ENCODE results near the gene TRPC4. TPM values are rescaled to one million over a fixed set of nuclear protein-coding genes. Genes with fewer than 3 reads are reported as not detected.
"Not testable (repeated sequence)": the region's sequence is repeated elsewhere in the genome, so short reads cannot be mapped to it uniquely, and the experiment has no call there.

TRPC4 gene
- polyA plus RNA-seq, 3 donors from 2014 or later = not detected

DNA sequence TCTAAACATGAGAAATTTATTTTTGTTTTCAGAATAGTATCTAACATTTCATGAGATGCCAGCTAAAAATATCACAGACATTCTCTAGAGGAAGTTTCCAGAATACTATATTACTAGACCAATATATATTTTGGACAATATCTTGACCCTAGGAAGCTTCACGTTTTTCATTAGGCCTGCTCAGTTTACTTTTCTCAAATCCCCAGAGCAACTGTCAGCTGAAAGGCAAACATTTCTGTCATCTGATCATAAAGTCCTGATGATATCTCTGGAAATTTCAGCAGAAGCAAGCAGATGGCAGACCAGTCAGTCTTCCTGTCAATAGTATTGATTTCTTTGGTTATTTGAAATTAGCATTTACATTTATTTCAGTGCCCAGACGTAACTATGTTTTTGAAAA, 275.0 kb downstream of the TRPC4 start:
- H3K27me3 Mint-ChIP-seq (ENCODE audit: low read depth in 3 of 3) = no peaks in the 10 kb centered on the region
- DNase-seq = no peak
- H3K27ac Mint-ChIP-seq = no peak overlapping the region
- no peaks in the 10 kb centered on the region for H3K36me3 Mint-ChIP-seq
- peaks cover 0 to 20% (median 3%) of the 10 kb centered on the region in 6 donors for H3K9me3 Mint-ChIP-seq
- H3K4me3 Mint-ChIP-seq = no peak overlapping the region
- H3K4me1 Mint-ChIP-seq = no peaks in the 10 kb centered on the region

DNA sequence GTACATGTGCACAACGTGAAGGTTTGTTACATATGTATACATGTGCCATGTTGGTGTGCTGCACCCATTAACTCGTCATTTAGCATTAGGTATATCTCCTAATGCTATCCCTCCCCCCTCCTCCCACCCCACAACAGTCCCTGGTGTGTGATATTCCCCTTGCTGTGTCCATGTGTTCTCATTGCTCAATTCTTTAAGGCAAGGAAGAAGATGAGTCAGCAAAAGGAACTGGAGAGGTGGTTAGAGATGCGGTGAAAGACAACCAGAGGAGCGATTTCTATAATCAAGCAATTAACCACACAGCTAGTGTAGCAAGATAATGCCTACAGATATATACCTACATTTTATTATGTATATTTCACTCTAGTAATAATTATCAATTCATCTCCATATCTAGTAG, 280.2 kb downstream of the TRPC4 start:
- not testable (repeated sequence) for H3K27me3 Mint-ChIP-seq (ENCODE audit: low read depth in 3 of 3); H3K4me1 Mint-ChIP-seq; DNase-seq; H3K36me3 Mint-ChIP-seq; H3K4me3 Mint-ChIP-seq; H3K27ac Mint-ChIP-seq
- peaks cover 0 to 15% (median 6%) of the 10 kb centered on the region in 6 donors for H3K9me3 Mint-ChIP-seq

DNA sequence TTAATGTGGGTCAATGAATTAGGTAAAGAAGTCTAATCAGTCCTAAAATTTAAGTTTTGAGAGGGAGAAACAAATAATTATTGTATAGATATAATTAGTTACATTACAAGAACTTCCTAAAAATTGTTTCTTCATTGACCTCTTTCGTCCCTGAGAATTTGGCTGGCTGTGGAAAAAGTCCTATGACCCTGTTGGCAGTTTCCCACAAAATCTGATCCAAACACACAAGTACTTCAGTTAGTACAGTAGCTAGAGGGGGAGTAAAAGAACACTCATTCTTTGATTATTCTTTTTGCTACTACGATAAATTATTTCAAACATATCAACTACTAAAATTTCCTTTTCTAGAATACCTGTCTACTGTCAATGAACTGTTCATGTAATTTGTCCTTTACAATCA, 282.3 kb downstream of the TRPC4 start:
- no peak overlapping the region for H3K4me3 Mint-ChIP-seq
- H3K4me1 Mint-ChIP-seq = no peaks in the 10 kb centered on the region
- no peak overlapping the region for H3K27ac Mint-ChIP-seq
- H3K36me3 Mint-ChIP-seq = no peaks in the 10 kb centered on the region
- DNase-seq = no peak
- no peaks in the 10 kb centered on the region for H3K27me3 Mint-ChIP-seq (ENCODE audit: low read depth in 3 of 3)
- peaks cover 0 to 30% (median 8%) of the 10 kb centered on the region in 6 donors for H3K9me3 Mint-ChIP-seq
